Activated CD8-positive, alpha-beta memory T cell treated with anti-CD3 and anti-CD28 coated beads, Interleukin-2, amount 50 U/mL, for 4 hours (primary cell): Measurements from ENCODE around the gene CD276.
"Not testable (repeated sequence)": the region's sequence is repeated elsewhere in the genome, so short reads cannot be mapped to it uniquely, and the experiment has no call there.

Source experiments
- DNase-seq: peaks from one replicate; pipeline ENCODE4 v3.0.0-alpha.2; 2020

The CD276 gene

GRCh38 chr15:73685981-73686380, 1.8 kb downstream of the CD276 start:
- no peak for DNase-seq

GRCh38 chr15:73686781-73687256, 2.6 kb downstream of the CD276 start:
- no peak for DNase-seq

- DNase-seq, result no peak
These were observed 3.2 kb downstream of the CD276 start for GRCh38 chr15:73687351-73687750.

- DNase-seq, result no peak
These were observed 4.3 kb downstream of the CD276 start for GRCh38 chr15:73688455-73688854.

GRCh38 chr15:73691396-73691795, 7.2 kb downstream of the CD276 start:
- DNase-seq, result no peak

GRCh38 chr15:73694419-73694818, 10.2 kb downstream of the CD276 start:
- no peak for DNase-seq

GRCh38 chr15:73695773-73696640, 11.8 kb downstream of the CD276 start:
- DNase-seq, result no peak

GRCh38 chr15:73696641-73697001, 12.4 kb downstream of the CD276 start:
- DNase-seq, result no peak

- DNase-seq, result peak; percentile 64
These were observed 12.9 kb downstream of the CD276 start for GRCh38 chr15:73697033-73697467.

- DNase-seq, result no peak
These were observed 15.3 kb downstream of the CD276 start for GRCh38 chr15:73699249-73700040.

- peak; percentile 71 for DNase-seq
These were observed 16.1 kb downstream of the CD276 start for GRCh38 chr15:73700041-73700842.

GRCh38 chr15:73702311-73703239, 18.4 kb downstream of the CD276 start:
- DNase-seq, result not testable (repeated sequence)

- not testable (repeated sequence) for DNase-seq
These were observed 19.4 kb downstream of the CD276 start for GRCh38 chr15:73703601-73704000.

GRCh38 chr15:73704142-73704868, 20.1 kb downstream of the CD276 start:
- not testable (repeated sequence) for DNase-seq

- peak; percentile 62 for DNase-seq
These were observed 20.9 kb downstream of the CD276 start for GRCh38 chr15:73704869-73705645.

- no peak for DNase-seq
These were observed 24.5 kb downstream of the CD276 start for GRCh38 chr15:73708691-73709090.

GRCh38 chr15:73709241-73709640, 25.1 kb downstream of the CD276 start:
- DNase-seq, result no peak

- DNase-seq, result no peak
These were observed 25.5 kb downstream of the CD276 start for GRCh38 chr15:73709686-73710085.

GRCh38 chr15:73710321-73710720, 26.1 kb downstream of the CD276 start:
- no peak for DNase-seq

GRCh38 chr15:73711526-73711925, 27.3 kb downstream of the CD276 start:
- DNase-seq, result no peak
